ENCODE results near the gene ELOVL2. TPM values are rescaled to one million over a fixed set of nuclear protein-coding genes. Genes with fewer than 3 reads are reported as not detected.

ELOVL2 gene
- total and polyA plus RNA-seq, 7 donors, result 0.16 to 0.83 (median 0.41) TPM; not detected in 2

DNA sequence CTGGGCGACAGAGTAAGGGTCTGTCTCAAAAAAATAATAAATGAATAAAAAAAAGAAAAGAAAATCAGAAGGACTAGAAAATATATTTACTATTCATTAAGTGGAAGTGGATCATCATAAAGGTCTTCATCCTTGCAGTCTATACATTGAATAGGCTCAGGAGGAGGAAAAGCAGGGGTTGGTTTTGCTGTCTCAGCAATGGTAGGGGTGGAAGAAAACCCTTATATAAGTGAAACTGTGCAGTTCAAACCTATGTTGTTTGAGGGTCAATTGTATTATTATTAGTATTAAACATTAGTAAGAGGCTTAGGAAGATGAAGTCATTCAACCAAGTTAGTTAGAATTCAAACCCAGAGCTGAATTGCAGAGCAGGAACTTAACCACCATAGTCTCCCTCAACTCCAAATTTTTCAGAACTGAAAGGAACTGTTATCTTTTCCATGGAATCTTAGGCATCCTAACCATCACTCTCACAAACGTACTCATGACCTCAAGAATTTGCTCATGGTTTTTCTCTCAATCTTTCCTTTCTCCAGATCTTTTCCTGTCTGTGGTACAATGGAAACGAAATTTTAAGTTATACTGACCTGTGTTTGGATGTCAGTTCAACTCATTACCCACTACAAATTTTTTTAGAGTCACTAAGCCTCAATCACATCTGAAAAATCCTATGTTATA, 41.8 kb upstream of the ELOVL2 start:
- Histone ChIP-seq H3K4me3 (no peak overlapping the region), H3K27ac (no peak overlapping the region), H3K36me3 (no peaks in the 10 kb centered on the region), H3K9me3 (no peaks in the 10 kb centered on the region), H3K27me3 (no peaks in the 10 kb centered on the region), H3K4me1 (no peaks in the 10 kb centered on the region)
- TF ChIP-seq POLR2A (IDR thresholded peaks at IDR 0.05) (no peak), POLR2AphosphoS5 (IDR thresholded peaks at IDR 0.05) (no peak), EP300 (IDR thresholded peaks at IDR 0.05) (no peak)
- TF ChIP-seq, protein P1, sequence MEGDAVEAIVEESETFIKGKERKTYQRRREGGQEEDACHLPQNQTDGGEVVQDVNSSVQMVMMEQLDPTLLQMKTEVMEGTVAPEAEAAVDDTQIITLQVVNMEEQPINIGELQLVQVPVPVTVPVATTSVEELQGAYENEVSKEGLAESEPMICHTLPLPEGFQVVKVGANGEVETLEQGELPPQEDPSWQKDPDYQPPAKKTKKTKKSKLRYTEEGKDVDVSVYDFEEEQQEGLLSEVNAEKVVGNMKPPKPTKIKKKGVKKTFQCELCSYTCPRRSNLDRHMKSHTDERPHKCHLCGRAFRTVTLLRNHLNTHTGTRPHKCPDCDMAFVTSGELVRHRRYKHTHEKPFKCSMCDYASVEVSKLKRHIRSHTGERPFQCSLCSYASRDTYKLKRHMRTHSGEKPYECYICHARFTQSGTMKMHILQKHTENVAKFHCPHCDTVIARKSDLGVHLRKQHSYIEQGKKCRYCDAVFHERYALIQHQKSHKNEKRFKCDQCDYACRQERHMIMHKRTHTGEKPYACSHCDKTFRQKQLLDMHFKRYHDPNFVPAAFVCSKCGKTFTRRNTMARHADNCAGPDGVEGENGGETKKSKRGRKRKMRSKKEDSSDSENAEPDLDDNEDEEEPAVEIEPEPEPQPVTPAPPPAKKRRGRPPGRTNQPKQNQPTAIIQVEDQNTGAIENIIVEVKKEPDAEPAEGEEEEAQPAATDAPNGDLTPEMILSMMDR (IDR thresholded peaks at IDR 0.05), result no peak
- 57 to 71% methylated on average over 3 of the region's 3 CpGs for WGBS, 2 donors
- no peak for DNase-seq
- intact Hi-C loops (cut with DNase I), result no loop called here

DNA sequence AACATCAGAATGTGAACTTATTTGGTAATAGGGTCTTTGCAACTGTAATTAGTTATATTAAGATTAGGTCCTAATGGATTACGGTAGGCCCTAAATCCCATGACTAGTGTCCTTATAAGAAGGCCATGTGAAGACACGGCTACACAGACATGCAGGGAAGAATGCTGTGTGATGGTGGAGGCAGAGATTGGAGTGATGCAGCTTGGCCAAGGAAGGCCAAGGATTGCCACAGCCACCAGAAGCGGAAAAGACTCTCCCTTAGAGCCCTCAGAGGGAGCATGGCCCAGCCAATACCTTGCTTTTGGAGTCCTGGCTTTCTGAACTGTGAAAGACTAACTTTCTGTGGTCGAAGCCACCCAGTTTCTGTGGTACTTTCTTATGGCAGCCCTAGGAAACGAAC, 39.9 kb upstream of the ELOVL2 start:
- intact Hi-C loops (cut with DNase I), result no loop called here
- TF ChIP-seq, protein P1 (IDR thresholded peaks at IDR 0.05), result no peak
- TF ChIP-seq POLR2A (IDR thresholded peaks at IDR 0.05) (no peak), EP300 (IDR thresholded peaks at IDR 0.05) (no peak), POLR2AphosphoS5 (IDR thresholded peaks at IDR 0.05) (no peak)

DNA sequence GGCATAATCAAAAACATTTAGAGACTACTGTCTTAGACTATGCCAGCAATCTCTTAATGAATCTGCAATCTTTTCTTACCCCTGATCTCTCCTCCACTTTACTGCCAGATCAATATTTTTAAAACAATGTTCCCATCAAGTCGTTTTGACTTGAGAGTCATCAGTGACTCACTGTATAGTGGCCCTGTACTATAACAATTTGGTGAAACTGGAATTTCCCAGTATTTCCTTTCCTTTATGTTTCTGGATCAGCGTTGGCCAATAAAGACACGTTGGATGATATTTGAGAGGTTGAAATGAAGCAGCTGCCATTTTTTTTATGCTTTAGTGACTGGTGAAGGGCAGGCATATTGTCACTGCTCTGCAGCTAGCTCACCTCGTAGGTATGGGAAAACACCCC, 39.4 kb upstream of the ELOVL2 start:
- no peak for TF ChIP-seq POLR2AphosphoS5 (IDR thresholded peaks at IDR 0.05)
- TF ChIP-seq, protein P1 (IDR thresholded peaks at IDR 0.05), result no peak
- TF ChIP-seq EP300 (IDR thresholded peaks at IDR 0.05), result no peak
- TF ChIP-seq POLR2A (IDR thresholded peaks at IDR 0.05), result no peak
- intact Hi-C loops (cut with DNase I), result no loop called here
- no peak overlapping the region for H3K27ac ChIP-seq
- DNase-seq, result no peak
- H3K4me1 ChIP-seq, result no peaks in the 10 kb centered on the region
- no peak overlapping the region for H3K4me3 ChIP-seq
- 69 to 75% methylated on average over 4 of the region's 4 CpGs for WGBS, 2 donors
- H3K27me3 ChIP-seq, result no peaks in the 10 kb centered on the region
- H3K9me3 ChIP-seq, result no peaks in the 10 kb centered on the region
- no peaks in the 10 kb centered on the region for H3K36me3 ChIP-seq

More for the DNA sequence above, 39.9 kb upstream of the ELOVL2 start:
- H3K27me3 ChIP-seq, result no peaks in the 10 kb centered on the region
- H3K36me3 ChIP-seq, result no peaks in the 10 kb centered on the region
- H3K4me1 ChIP-seq, result no peaks in the 10 kb centered on the region
- no peaks in the 10 kb centered on the region for H3K9me3 ChIP-seq
- H3K27ac ChIP-seq, result no peak overlapping the region
- WGBS, 2 donors, result 82 to 92% methylated on average over 5 of the region's 5 CpGs
- no peak overlapping the region for H3K4me3 ChIP-seq
- no peak for DNase-seq

DNA sequence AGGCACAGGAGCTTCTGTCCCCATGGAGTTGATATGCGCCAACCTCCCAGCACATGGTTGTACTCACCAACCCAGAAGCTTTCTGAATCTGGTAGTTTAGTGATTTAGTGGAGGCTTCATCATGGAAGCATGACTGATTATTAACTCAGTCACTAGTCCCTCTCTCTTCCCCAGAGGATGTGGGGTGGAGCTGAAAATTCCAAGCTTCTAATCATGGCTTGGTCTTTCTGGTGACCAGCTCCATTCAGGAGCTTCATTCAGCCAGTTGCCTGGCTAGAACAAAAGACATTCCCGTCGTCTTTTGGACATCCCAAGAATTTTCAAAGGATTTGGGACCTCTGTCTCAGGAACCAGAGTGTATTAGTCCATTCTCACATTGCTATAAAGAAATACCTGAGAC, 36.2 kb upstream of the ELOVL2 start:
- no peak for TF ChIP-seq POLR2A (IDR thresholded peaks at IDR 0.05)
- no peak for TF ChIP-seq POLR2AphosphoS5 (IDR thresholded peaks at IDR 0.05)
- TF ChIP-seq, protein P1 (IDR thresholded peaks at IDR 0.05), result no peak
- TF ChIP-seq EP300 (IDR thresholded peaks at IDR 0.05), result no peak
- intact Hi-C loops (cut with DNase I), result no loop called here
- Histone ChIP-seq H3K36me3 (no peaks in the 10 kb centered on the region), H3K4me1 (no peaks in the 10 kb centered on the region), H3K4me3 (no peak overlapping the region), H3K27ac (no peak overlapping the region), H3K27me3 (no peaks in the 10 kb centered on the region), H3K9me3 (no peaks in the 10 kb centered on the region)
- 74 to 78% methylated on average over 3 of the region's 3 CpGs for WGBS, 2 donors
- no peak for DNase-seq

DNA sequence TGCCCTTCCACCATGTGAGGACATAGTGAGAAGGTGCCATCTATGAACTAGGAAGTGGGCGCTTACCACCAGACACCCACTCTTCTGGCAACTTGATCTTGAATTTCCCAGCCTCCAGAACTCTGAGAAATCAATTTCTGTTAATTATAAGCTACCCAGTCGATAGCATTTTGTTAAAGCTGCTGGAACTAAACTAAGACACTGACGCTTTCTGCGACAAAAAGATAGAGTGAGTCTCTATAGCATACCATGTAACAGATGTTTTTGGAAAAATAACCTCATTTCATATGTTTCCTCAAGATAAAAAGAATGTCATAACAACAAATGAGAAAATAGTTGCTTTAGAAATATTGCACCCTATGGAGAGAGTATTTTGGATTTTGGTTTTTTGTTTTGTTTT, 34.2 kb upstream of the ELOVL2 start:
- TF ChIP-seq, protein P1 (IDR thresholded peaks at IDR 0.05), result no peak
- no peak for TF ChIP-seq EP300 (IDR thresholded peaks at IDR 0.05)
- TF ChIP-seq POLR2AphosphoS5 (IDR thresholded peaks at IDR 0.05), result no peak
- no peak for TF ChIP-seq POLR2A (IDR thresholded peaks at IDR 0.05)
- H3K4me3 ChIP-seq, result no peak overlapping the region
- no peaks in the 10 kb centered on the region for H3K27me3 ChIP-seq
- H3K36me3 ChIP-seq, result no peaks in the 10 kb centered on the region
- 88 to 92% methylated on average over 4 of the region's 4 CpGs for WGBS, 2 donors
- intact Hi-C loops (cut with DNase I), result no loop called here
- H3K4me1 ChIP-seq, result no peaks in the 10 kb centered on the region
- H3K27ac ChIP-seq, result no peak overlapping the region
- no peak for DNase-seq
- no peaks in the 10 kb centered on the region for H3K9me3 ChIP-seq

Measured in sigmoid colon (tissue), 7 donors.